Trophoblast cell (in vitro differentiated cells and primary cell): ENCODE measurements around the gene FAM3A.

Source experiments
- DNase-seq, 2 donors: peaks; one replicate each; pipeline ENCODE4 v3.0.0-alpha.2; 2016
- H2AFZ ChIP-seq: 2 replicates; pipeline ENCODE4 v1.6.1; 2013; ENCODE audit warnings: low read length, moderate library complexity, mild to moderate bottlenecking; ENCODE audit not compliant: insufficient read depth, poor library complexity
- H2AK5ac ChIP-seq: 2 replicates; pipeline ENCODE4 v1.6.1; 2013; ENCODE audit warnings: mild to moderate bottlenecking, low read length
- H2BK120ac ChIP-seq: 2 replicates; pipeline ENCODE4 v1.6.1; 2013; ENCODE audit warnings: low read length, mild to moderate bottlenecking, moderate library complexity; ENCODE audit not compliant: insufficient read depth, poor library complexity
- H2BK12ac ChIP-seq: 2 replicates; pipeline ENCODE4 v1.6.1; 2013; ENCODE audit warnings: mild to moderate bottlenecking, low read length, moderate library complexity
- H2BK5ac ChIP-seq: 2 replicates; pipeline ENCODE4 v1.6.1; 2013; ENCODE audit warnings: low read length, low read depth, moderate library complexity, mild to moderate bottlenecking; ENCODE audit not compliant: poor library complexity
- H3K14ac ChIP-seq: 2 replicates; pipeline ENCODE4 v1.6.1; 2013; ENCODE audit warnings: mild to moderate bottlenecking, low read length
- H3K18ac ChIP-seq: 2 replicates; pipeline ENCODE4 v1.6.1; 2013; ENCODE audit warnings: mild to moderate bottlenecking, low read length
- H3K23ac ChIP-seq: 2 replicates; pipeline ENCODE4 v1.6.1; 2013; ENCODE audit warnings: low read length
- H3K27ac ChIP-seq: 2 replicates; pipeline ENCODE4 v1.5.1; 2013; ENCODE audit warnings: low read depth, mild to moderate bottlenecking, inconsistent platforms, low read length, moderate library complexity
- H3K27me3 ChIP-seq: 2 replicates; pipeline ENCODE4 v1.6.1; 2013; ENCODE audit warnings: inconsistent platforms, mild to moderate bottlenecking, low read length, moderate library complexity; ENCODE audit not compliant: insufficient read depth
- H3K36me3 ChIP-seq, 2 experiments: 1 replicate in 1 of 2; 2 replicates in 1 of 2; pipeline ENCODE4 v1.6.1; 2013; ENCODE audit warnings: low read length in 2 of 2, mild to moderate bottlenecking in 2 of 2, moderate library complexity in 1 of 2; ENCODE audit not compliant: insufficient read depth in 2 of 2, control insufficient read depth in 1 of 2
- H3K4ac ChIP-seq: 2 replicates; pipeline ENCODE4 v1.6.1; 2013; ENCODE audit warnings: low read depth, mild to moderate bottlenecking, low read length, moderate library complexity
- H3K4me1 ChIP-seq, 2 experiments: 1 replicate in 1 of 2; 2 replicates in 1 of 2; pipeline ENCODE4 v1.6.1; 2013; ENCODE audit warnings: low read length in 2 of 2, mild to moderate bottlenecking in 2 of 2, moderate library complexity in 1 of 2; ENCODE audit not compliant: insufficient read depth in 2 of 2, control insufficient read depth in 1 of 2
- H3K4me2 ChIP-seq: 2 replicates; pipeline ENCODE4 v1.6.1; 2013; ENCODE audit warnings: inconsistent platforms, mild to moderate bottlenecking, low read length, moderate library complexity
- H3K4me3 ChIP-seq: 2 replicates; pipeline ENCODE4 v1.5.1; 2013; ENCODE audit warnings: mild to moderate bottlenecking, low read depth, low read length, inconsistent platforms
- H3K79me1 ChIP-seq: one replicate; pipeline ENCODE4 v1.6.1; 2013; ENCODE audit warnings: low read length
- H3K79me2 ChIP-seq: 2 replicates; pipeline ENCODE4 v1.6.1; 2013; ENCODE audit warnings: low read length, mild to moderate bottlenecking; ENCODE audit not compliant: control insufficient read depth, insufficient read depth, poor library complexity
- H3K9ac ChIP-seq: 2 replicates; pipeline ENCODE4 v1.6.1; 2013; ENCODE audit warnings: mild to moderate bottlenecking, low read length
- H3K9me3 ChIP-seq: 2 replicates; pipeline ENCODE4 v1.6.1; 2013; ENCODE audit warnings: low read depth, mild to moderate bottlenecking, control low read depth, inconsistent platforms, low read length; ENCODE audit not compliant: insufficient read depth
- H4K12ac ChIP-seq: 2 replicates; pipeline ENCODE4 v1.6.1; 2013; ENCODE audit warnings: low read depth, mild to moderate bottlenecking, low read length, moderate library complexity
- H4K8ac ChIP-seq: 2 replicates; pipeline ENCODE4 v1.6.1; 2013; ENCODE audit warnings: low read depth, mild to moderate bottlenecking, low read length, moderate library complexity
- H4K91ac ChIP-seq: one replicate; pipeline ENCODE4 v1.6.1; 2013; ENCODE audit warnings: low read depth, mild to moderate bottlenecking, low read length, moderate library complexity
- WGBS: extraction: QIAGEN DNeasy Blood & Tissue Kit; methylation state at CpG from one replicate; pipeline ENCODE4 v1.1.7; 2013; ENCODE audit warnings: missing lambda C conversion rate; ENCODE audit not compliant: insufficient read length, insufficient coverage; ENCODE audit errors: extremely low coverage; 5-methylcytosine and 5-hydroxymethylcytosine counted together

FAM3A gene

GRCh38 chrX:154468217-154468616 lies 47.8 kb downstream of the FAM3A start:
- Histone ChIP-seq H3K4ac (no peak overlapping the region), H4K8ac (no peak overlapping the region), H3K23ac (no peak overlapping the region), H3K36me3 (peaks cover 98% of the 10 kb centered on the region in 2 experiments), H4K91ac (no peak overlapping the region), H2BK12ac (no peak overlapping the region), H3K79me1 (no peaks in the 10 kb centered on the region), H3K4me3 (no peak overlapping the region), H2BK5ac (no peak overlapping the region), H2AFZ (no peak overlapping the region), H3K14ac (no peak overlapping the region), H4K12ac (no peak overlapping the region), H3K18ac (no peak overlapping the region), H3K27ac (no peak overlapping the region), H3K79me2 (no peaks in the 10 kb centered on the region), H3K4me1 (no peaks in the 10 kb centered on the region), H2BK120ac (no peak overlapping the region), H3K9me3 (no peaks in the 10 kb centered on the region), H3K27me3 (no peaks in the 10 kb centered on the region), H2AK5ac (no peak overlapping the region), H3K4me2 (no peak overlapping the region), H3K9ac (no peak overlapping the region)
- no CpG with 5 or more reads among the region's 23 CpGs for WGBS
- DNase-seq: no peak

GRCh38 chrX:154467556-154467955 lies 48.5 kb downstream of the FAM3A start:
- Histone ChIP-seq H3K4ac (no peak overlapping the region), H4K12ac (no peak overlapping the region), H2BK12ac (no peak overlapping the region), H2AFZ (no peak overlapping the region), H3K27ac (no peak overlapping the region), H3K79me2 (no peaks in the 10 kb centered on the region), H4K8ac (no peak overlapping the region), H3K4me1 (no peaks in the 10 kb centered on the region), H3K4me3 (no peak overlapping the region), H3K9me3 (no peaks in the 10 kb centered on the region), H3K4me2 (no peak overlapping the region), H3K27me3 (no peaks in the 10 kb centered on the region), H3K36me3 (peaks cover 98% of the 10 kb centered on the region in 2 experiments), H3K9ac (no peak overlapping the region), H2AK5ac (no peak overlapping the region), H3K18ac (no peak overlapping the region), H2BK5ac (no peak overlapping the region), H4K91ac (no peak overlapping the region), H3K14ac (no peak overlapping the region), H2BK120ac (no peak overlapping the region), H3K79me1 (no peaks in the 10 kb centered on the region), H3K23ac (no peak overlapping the region)
- no CpG with 5 or more reads among the region's 21 CpGs for WGBS
- DNase-seq: no peak

- Histone ChIP-seq H3K4ac (no peak overlapping the region), H3K27ac (no peak overlapping the region)
- DNase-seq: no peak
Observed at GRCh38 chrX:154466907-154467306, 49.1 kb downstream of the FAM3A start.

GRCh38 chrX:154466036-154466435 lies 50.0 kb downstream of the FAM3A start:
- H3K79me2 ChIP-seq: no peaks in the 10 kb centered on the region
- no peak for DNase-seq
- no peak overlapping the region for H2AK5ac ChIP-seq
- no peak overlapping the region for H2BK5ac ChIP-seq
- no peak overlapping the region for H3K4me3 ChIP-seq
- no peak overlapping the region for H3K9ac ChIP-seq
- H3K9me3 ChIP-seq: no peaks in the 10 kb centered on the region
- H2BK120ac ChIP-seq: no peak overlapping the region
- H3K4me1 ChIP-seq: no peaks in the 10 kb centered on the region
- peaks cover 98% of the 10 kb centered on the region in 2 experiments for H3K36me3 ChIP-seq
- H2AFZ ChIP-seq: no peak overlapping the region
- H3K27me3 ChIP-seq: no peaks in the 10 kb centered on the region
- H4K8ac ChIP-seq: no peak overlapping the region
- no peaks in the 10 kb centered on the region for H3K79me1 ChIP-seq
- H3K23ac ChIP-seq: no peak overlapping the region
- no peak overlapping the region for H3K27ac ChIP-seq
- no CpG with 5 or more reads among the region's 32 CpGs for WGBS
- no peak overlapping the region for H3K14ac ChIP-seq
- H3K4ac ChIP-seq: no peak overlapping the region
- no peak overlapping the region for H3K4me2 ChIP-seq
- H4K91ac ChIP-seq: no peak overlapping the region
- H2BK12ac ChIP-seq: no peak overlapping the region
- H4K12ac ChIP-seq: no peak overlapping the region
- H3K18ac ChIP-seq: no peak overlapping the region

More at GRCh38 chrX:154466907-154467306, 49.1 kb downstream of the FAM3A start:
- no peak overlapping the region for H3K23ac ChIP-seq
- H3K36me3 ChIP-seq: peaks cover 98% of the 10 kb centered on the region in 2 experiments
- no peaks in the 10 kb centered on the region for H3K79me1 ChIP-seq
- no peaks in the 10 kb centered on the region for H3K79me2 ChIP-seq
- no peak overlapping the region for H3K4me3 ChIP-seq
- H2BK12ac ChIP-seq: no peak overlapping the region
- no peak overlapping the region for H3K4me2 ChIP-seq
- H4K8ac ChIP-seq: no peak overlapping the region
- no peak overlapping the region for H3K9ac ChIP-seq
- H4K91ac ChIP-seq: no peak overlapping the region
- no CpG with 5 or more reads among the region's 15 CpGs for WGBS
- no peak overlapping the region for H2AK5ac ChIP-seq
- H2BK5ac ChIP-seq: no peak overlapping the region
- H3K27me3 ChIP-seq: no peaks in the 10 kb centered on the region
- H3K4me1 ChIP-seq: no peaks in the 10 kb centered on the region
- no peak overlapping the region for H4K12ac ChIP-seq
- no peak overlapping the region for H2AFZ ChIP-seq
- H2BK120ac ChIP-seq: no peak overlapping the region
- H3K18ac ChIP-seq: no peak overlapping the region
- H3K9me3 ChIP-seq: no peaks in the 10 kb centered on the region
- no peak overlapping the region for H3K14ac ChIP-seq
